Measurements from ENCODE around the gene SHANK2. TPM values are rescaled to one million over a fixed set of nuclear protein-coding genes. Genes with fewer than 3 reads are reported as not detected.

The SHANK2 gene
- polyA plus RNA-seq: 0.22 to 0.57 TPM (median 0.41 TPM) in 3 replicates
- polyA plus RNA-seq (2011; ENCODE audit: low read depth): 0.87 TPM
- polyA plus RNA-seq (2011; cell fraction: cytosol; rRNA removed): 0.44 and 0.45 TPM in 2 replicates
- polyA plus RNA-seq (2011; cell fraction: nucleus; rRNA removed): 2.0 and 2.4 TPM in 2 replicates
- 0.73 and 1.1 TPM in 2 replicates for polyA plus RNA-seq (2012; ENCODE audit: low replicate concordance)
- polyA minus RNA-seq: 2.3 to 4.3 TPM (median 3.3 TPM) in 3 replicates
- polyA minus RNA-seq (2011; cell fraction: cytosol; rRNA and poly(A)+ RNA removed): 4.0 TPM
- polyA minus RNA-seq (2011; cell fraction: nucleus; rRNA and poly(A)+ RNA removed): 5.6 and 7.8 TPM in 2 replicates

GRCh38 chr11:71252269-71252769 lies at the start of gene SHANK2:
Gene SHANK2, minus strand, starts transcription at chr11:71252577. Its CDS starts 105,251 bp downstream, at chr11:71147326.
- TF ChIP-seq CTCF (optimal IDR thresholded peaks at IDR 0.05 in 1 of 3, IDR thresholded peaks at IDR 0.05 in 1 of 3, conservative IDR thresholded peaks at IDR 0.05 in 1 of 3; ENCODE audit: extremely low read depth in 1 of 3, insufficient read depth in 2 of 3, low read length in 3 of 3) (no peak), EZH2 (IDR thresholded peaks at IDR 0.05; ENCODE audit: low read length) (no peak)
- dilution Hi-C loops (cut with MboI; ENCODE audit: extremely low pct_ligation_motif_present, low sequenced_read_pairs): no loop called here
- no peak within 1 kb of the TSS for H3K27ac ChIP-seq (ENCODE audit: control insufficient read depth, insufficient read depth, low read length)
- no peaks in the 10 kb centered on the region for H4K20me1 ChIP-seq (ENCODE audit: control insufficient read depth, extremely low read depth, insufficient read depth, low read length)
- H3K9ac ChIP-seq (ENCODE audit: control insufficient read depth, extremely low read depth, insufficient read depth, low read length): peak within 1 kb of the TSS; percentile 67
- no peaks in the 10 kb centered on the region for H3K36me3 ChIP-seq (ENCODE audit: control insufficient read depth in 2 of 2, extremely low read depth in 1 of 2, insufficient read depth in 2 of 2, low read length in 2 of 2)
- no peaks in the 10 kb centered on the region for H3K79me2 ChIP-seq (ENCODE audit: control insufficient read depth, insufficient read depth, low read length)
- H3K9me1 ChIP-seq (ENCODE audit: control insufficient read depth, extremely low read depth, insufficient read depth, low read length): no peaks in the 10 kb centered on the region
- peaks cover 4% of the 10 kb centered on the region for H3K4me1 ChIP-seq (ENCODE audit: control insufficient read depth, extremely low read depth, insufficient read depth, low read length)
- DNase-seq (ENCODE audit: low read depth, low spot score): no peak
- FAIRE-seq: no peak
- peak within 1 kb of the TSS; percentile 58 to 73 (median 67) for H3K4me3 ChIP-seq (ENCODE audit: control insufficient read depth in 2 of 3, extremely low read depth in 1 of 3, insufficient read depth in 2 of 3, low read depth in 1 of 3, low read length in 3 of 3)
- peaks cover 32% of the 10 kb centered on the region for H3K27me3 ChIP-seq (ENCODE audit: control insufficient read depth, extremely low read depth, insufficient read depth, low read length)
- no peaks in the 10 kb centered on the region for H3K9me3 ChIP-seq (ENCODE audit: control insufficient read depth, low read depth, low read length)
- H3K4me2 ChIP-seq (ENCODE audit: control insufficient read depth, extremely low read depth, insufficient read depth, low read depth, low read length): peak within 1 kb of the TSS; percentile 90
- H2AFZ ChIP-seq (ENCODE audit: control insufficient read depth, low read length): peak within 1 kb of the TSS; percentile 68

GRCh38 chr11:71301858-71302533 lies 49.6 kb upstream of the SHANK2 start:
- DNase-seq (ENCODE audit: low read depth, low spot score): no peak
- Histone ChIP-seq H3K79me2 (ENCODE audit: control insufficient read depth, insufficient read depth, low read length) (no peaks in the 10 kb centered on the region), H3K27me3 (ENCODE audit: control insufficient read depth, extremely low read depth, insufficient read depth, low read length) (no peaks in the 10 kb centered on the region), H3K9me3 (ENCODE audit: control insufficient read depth, low read depth, low read length) (no peaks in the 10 kb centered on the region), H3K4me1 (ENCODE audit: control insufficient read depth, extremely low read depth, insufficient read depth, low read length) (peaks cover 19% of the 10 kb centered on the region), H3K9me1 (ENCODE audit: control insufficient read depth, extremely low read depth, insufficient read depth, low read length) (no peaks in the 10 kb centered on the region), H2AFZ (ENCODE audit: control insufficient read depth, low read length) (no peak overlapping the region), H3K4me2 (ENCODE audit: control insufficient read depth, extremely low read depth, insufficient read depth, low read depth, low read length) (no peak overlapping the region), H3K36me3 (ENCODE audit: control insufficient read depth in 2 of 2, extremely low read depth in 1 of 2, insufficient read depth in 2 of 2, low read length in 2 of 2) (no peaks in the 10 kb centered on the region), H3K4me3 (ENCODE audit: control insufficient read depth in 2 of 3, extremely low read depth in 1 of 3, insufficient read depth in 2 of 3, low read depth in 1 of 3, low read length in 3 of 3) (no peak overlapping the region), H3K27ac (ENCODE audit: control insufficient read depth, insufficient read depth, low read length) (no peak overlapping the region), H3K9ac (ENCODE audit: control insufficient read depth, extremely low read depth, insufficient read depth, low read length) (no peak overlapping the region), H4K20me1 (ENCODE audit: control insufficient read depth, extremely low read depth, insufficient read depth, low read length) (no peaks in the 10 kb centered on the region)
- TF ChIP-seq CTCF (optimal IDR thresholded peaks at IDR 0.05 in 1 of 3, IDR thresholded peaks at IDR 0.05 in 1 of 3, conservative IDR thresholded peaks at IDR 0.05 in 1 of 3; ENCODE audit: extremely low read depth in 1 of 3, insufficient read depth in 2 of 3, low read length in 3 of 3) (no peak), EZH2 (IDR thresholded peaks at IDR 0.05; ENCODE audit: low read length) (no peak)
- no peak for FAIRE-seq
- dilution Hi-C loops (cut with MboI; ENCODE audit: extremely low pct_ligation_motif_present, low sequenced_read_pairs): no loop called here
